Heart left ventricle (tissue), 16 donors: ENCODE measurements around the gene ZIC2. TPM values are rescaled to one million over a fixed set of nuclear protein-coding genes. Genes with fewer than 3 reads are reported as not detected.
"Not testable (repeated sequence)": the region's sequence is repeated elsewhere in the genome, so short reads cannot be mapped to it uniquely, and the experiment has no call there.

ENCODE experiments used
- ATAC-seq, 4 donors: fragments of 200-7000 bp; cut with Tn5 transposase; one replicate each; pipeline ENCODE4 v1.9.1; 2020 to 2022; ENCODE audit warnings: moderate library complexity in 4 of 4, mild to moderate bottlenecking in 3 of 4, moderate number of reproducible peaks in 1 of 4
- DNase-seq, 5 donors: peaks; one replicate each; pipeline ENCODE4 v3.0.0-alpha.2; 2020
- H3K27ac ChIP-seq, 12 donors: fragments of 200-600 bp; sonication (generic) in 4 of 12; one replicate each; pipeline versions ENCODE4 v1.5.0 to v1.8.0; 2016 to 2022; ENCODE audit warnings: mild to moderate bottlenecking in 2 of 12
- H3K27me3 ChIP-seq, 9 donors: fragments of 200-600 bp; sonication (generic) in 2 of 9; one replicate each; pipeline versions ENCODE4 v1.5.1 to v1.8.0; 2016 to 2022; ENCODE audit warnings: mild to moderate bottlenecking in 3 of 9
- H3K36me3 ChIP-seq, 9 donors: fragments of 200-600 bp; sonication (generic) in 2 of 9; one replicate each; pipeline versions ENCODE4 v1.5.0 to v1.8.0; 2018 to 2022; ENCODE audit warnings: mild to moderate bottlenecking in 2 of 9
- H3K4me1 ChIP-seq, 12 donors: fragments of 200-600 bp; sonication (generic) in 4 of 12; one replicate each; pipeline versions ENCODE4 v1.5.0 to v1.8.0; 2016 to 2022; ENCODE audit warnings: mild to moderate bottlenecking in 3 of 12
- H3K4me3 ChIP-seq, 12 donors: fragments of 200-600 bp; sonication (generic) in 4 of 12; one replicate each; pipeline versions ENCODE4 v1.5.0 to v1.8.0; 2017 to 2022; ENCODE audit warnings: mild to moderate bottlenecking in 9 of 12, moderate library complexity in 4 of 12
- H3K9me3 ChIP-seq, 12 donors: fragments of 200-600 bp; sonication (generic) in 4 of 12; one replicate each; pipeline versions ENCODE4 v1.5.0 to v1.8.0; 2016 to 2022; ENCODE audit warnings: mild to moderate bottlenecking in 1 of 12
- CTCF ChIP-seq, 12 donors: fragments of 200-600 bp; sonication (generic) in 4 of 12; IDR thresholded peaks; one replicate each; pipeline versions ENCODE4 v1.5.0 to v1.8.0; 2018 to 2022; ENCODE audit warnings: antibody characterized with exemption in 12 of 12, mild to moderate bottlenecking in 5 of 12
- POLR2A ChIP-seq, 2 donors: fragments of 450-650 bp; IDR thresholded peaks; one replicate each; pipeline ENCODE4 v1.6.1; 2017; ENCODE audit warnings: antibody characterized with exemption in 2 of 2, mild to moderate bottlenecking in 2 of 2, moderate library complexity in 2 of 2
- WGBS, 4 donors: extraction: QIAGEN DNeasy Blood & Tissue Kit in 2 of 4; methylation state at CpG; one replicate each; pipeline versions ENCODE4 v1.1.5 to v1.1.7; 2013 to 2018; 5-methylcytosine and 5-hydroxymethylcytosine counted together
- intact Hi-C, 10 donors: fragments of 100-400 bp; cut with DNase I; formaldehyde crosslinking; loops; one replicate each; pipeline versions ENCODE4 v1.11.1 to v1.14.2; 2022
- polyA plus RNA-seq, 2 donors: library from polyadenylated mRNA; stranded (reverse); fragments of 200-250 nt; gene quantifications; one replicate each; pipeline ENCODE4 v1.2.3, GENCODE V29; 2013
- total RNA-seq, 9 donors: library from RNA; depleted of rRNA in 2 of 9; stranded (reverse); fragments of >200 nt in 2 of 9; fragmentation: NEBNext Ultra II Directional in 3 of 9; extraction: Animal tissue kit (Norgen Biotek cat#: 25700) in 3 of 9; gene quantifications; one replicate each; pipeline versions ENCODE4 v1.1.0 to v1.2.4, GENCODE V29; 2016 to 2023
- donor health status: ischemic (EF 13 %, LVEDD 7.1; RV severe dilation, severe dysfunction).
- donor health status: healthy with polysubstance abuse.
- donor health status: DM: no; HTN: yes; CAD: no.
- donor health status: DM: no; HTN: no; CAD: no.
- donor health status: ischemic (EF 25% LVEDD 6.9; RV normal size, moderate dysfunction).
- donor health status: ischemic (EF 25% LVEDD 5.7; RV mildly dilated, moderate dysfunction).
- donor health status: healthy.
- donor health status: DM: yes; HTN: yes; CAD: no.
- donor health status: ischemic (EF 35%, LVEDD 5.7; RV mildly dilated, moderate dysfunction).
- donor health status: nonischemic (EF 11% LVEDD 7.7; RV severe dilation, severe dysfunction).
- donor health status: DM: yes; HTN: yes; CAD: no.
- donor health status: PGD.
- donor health status: ischemic (EF 29% LVEDD 5.4; RV normal size, mild dysfunction).
- donor health status: nonischemic (EF 23%, LVEDD 6.1; RV moderate dilation, normal function).

ZIC2 gene
- total and polyA plus RNA-seq, 11 donors: not detected

GRCh38 chr13:99941086-99941485 is 40.5 kb upstream of the ZIC2 start:
- no peak overlapping the region for H3K4me3 ChIP-seq
- WGBS, 4 donors: 67 to 77% (median 75%) methylated on average over 7 of the region's 7 CpGs
- H3K4me1 ChIP-seq: no peaks in the 10 kb centered on the region
- DNase-seq (no peak), ATAC-seq (no peak)
- intact Hi-C loops: no loop called here
- TF ChIP-seq CTCF (IDR thresholded peaks at IDR 0.05) (no peak), POLR2A (IDR thresholded peaks at IDR 0.05) (no peak)
- peaks cover 0 to 61% (median 12%) of the 10 kb centered on the region in 9 donors for H3K27me3 ChIP-seq
- H3K9me3 ChIP-seq: no peaks in the 10 kb centered on the region
- no peak overlapping the region for H3K27ac ChIP-seq
- H3K36me3 ChIP-seq: no peaks in the 10 kb centered on the region

- no peak for TF ChIP-seq CTCF (IDR thresholded peaks at IDR 0.05)
- no peak for TF ChIP-seq POLR2A (IDR thresholded peaks at IDR 0.05)
- Histone ChIP-seq H3K27ac (no peak overlapping the region), H3K36me3 (no peaks in the 10 kb centered on the region), H3K4me1 (no peaks in the 10 kb centered on the region), H3K9me3 (no peaks in the 10 kb centered on the region), H3K27me3 (peaks cover 4 to 69% (median 17%) of the 10 kb centered on the region in 9 donors), H3K4me3 (no peak overlapping the region)
- no peak for ATAC-seq
- 58 to 68% (median 64%) methylated on average over 4 of the region's 4 CpGs for WGBS, 4 donors
- DNase-seq: no peak
- intact Hi-C loops: no loop called here
These were observed 39.7 kb upstream of the ZIC2 start for GRCh38 chr13:99941911-99942310.

GRCh38 chr13:99944102-99944501 is 37.5 kb upstream of the ZIC2 start:
- Histone ChIP-seq H3K4me3 (no peak overlapping the region), H3K9me3 (no peaks in the 10 kb centered on the region), H3K36me3 (no peaks in the 10 kb centered on the region), H3K4me1 (no peaks in the 10 kb centered on the region), H3K27me3 (peaks cover 9 to 91% (median 26%) of the 10 kb centered on the region in 9 donors), H3K27ac (no peak overlapping the region)
- 72 to 78% (median 72%) methylated on average over 7 of the region's 7 CpGs for WGBS, 4 donors
- TF ChIP-seq CTCF (IDR thresholded peaks at IDR 0.05) (no peak), POLR2A (IDR thresholded peaks at IDR 0.05) (no peak)
- DNase-seq (no peak), ATAC-seq (no peak)
- intact Hi-C loops: no loop called here

- ATAC-seq: no peak
- intact Hi-C loops: no loop called here
- H3K9me3 ChIP-seq: no peaks in the 10 kb centered on the region
- no peak overlapping the region for H3K27ac ChIP-seq
- no peaks in the 10 kb centered on the region for H3K4me1 ChIP-seq
- TF ChIP-seq CTCF (IDR thresholded peaks at IDR 0.05): no peak
- TF ChIP-seq POLR2A (IDR thresholded peaks at IDR 0.05): no peak
- DNase-seq: no peak
- 84 to 91% (median 90%) methylated on average over 6 of the region's 6 CpGs for WGBS, 4 donors
- H3K36me3 ChIP-seq: no peaks in the 10 kb centered on the region
- no peak overlapping the region for H3K4me3 ChIP-seq
- H3K27me3 ChIP-seq: peaks cover 9 to 94% (median 26%) of the 10 kb centered on the region in 9 donors
These were observed 37.0 kb upstream of the ZIC2 start for GRCh38 chr13:99944606-99945005.

- H3K27ac ChIP-seq, ATAC-seq, DNase-seq, H3K36me3 ChIP-seq, intact Hi-C loops, H3K9me3 ChIP-seq, H3K4me3 ChIP-seq, H3K4me1 ChIP-seq: not testable (repeated sequence)
- 92 to 97% (median 94%) methylated on average over 2 of the region's 2 CpGs for WGBS, 4 donors
- peaks cover 9 to 92% (median 27%) of the 10 kb centered on the region in 9 donors for H3K27me3 ChIP-seq
These were observed 36.1 kb upstream of the ZIC2 start for GRCh38 chr13:99945515-99945914.
